ENCODE data around the gene WASF2. TPM values are rescaled to one million over a fixed set of nuclear protein-coding genes. Genes with fewer than 3 reads are reported as not detected.
"Not testable (repeated sequence)": the region's sequence is repeated elsewhere in the genome, so short reads cannot be mapped to it uniquely, and the experiment has no call there.

Gene WASF2
- total RNA-seq, 3 donors from 2014 or later = 41.6 to 93.5 (median 43.2) TPM

DNA sequence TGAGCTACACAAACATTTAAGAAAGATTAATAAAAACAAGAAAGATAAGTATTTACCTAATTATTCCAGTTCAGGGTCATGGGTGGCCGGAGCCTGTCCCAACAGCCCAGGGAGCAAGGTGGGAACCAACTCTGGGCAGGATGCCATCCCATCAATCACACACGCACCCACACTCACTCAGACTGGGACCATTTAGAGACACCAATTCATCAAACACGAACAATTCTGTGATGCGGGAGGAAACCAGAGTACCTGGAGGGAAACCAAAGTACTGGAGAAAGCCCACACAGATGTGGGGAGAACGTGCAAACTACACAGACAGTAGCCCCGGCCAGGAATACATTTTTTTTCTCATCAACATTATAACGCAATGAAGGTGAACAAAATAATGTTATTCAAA, 16.2 kb downstream of the WASF2 start:
- DNase-seq (ENCODE audit: low spot score in 2 of 2) = no peak
- Histone ChIP-seq H3K27ac (peak overlapping the region; percentile 14 to 57), H3K27me3 (no peaks in the 10 kb centered on the region), H3K9me3 (no peaks in the 10 kb centered on the region), H3K4me1 (peaks cover 0 to 5% of the 10 kb centered on the region in 2 donors), H3K4me3 (no peak overlapping the region), H3K36me3 (no peaks in the 10 kb centered on the region)
- TF ChIP-seq POLR2AphosphoS5 (IDR thresholded peaks at IDR 0.05) = no peak
- intact Hi-C loops (cut with DNase I; ENCODE audit: low total_unique reads) = no loop called here

GRCh38 chr1:27472098-27472497, 17.9 kb downstream of the WASF2 start:
- H3K4me1 ChIP-seq; DNase-seq (ENCODE audit: low spot score in 2 of 2); H3K27ac ChIP-seq; H3K9me3 ChIP-seq; H3K4me3 ChIP-seq; H3K27me3 ChIP-seq; H3K36me3 ChIP-seq; intact Hi-C loops (cut with DNase I; ENCODE audit: low total_unique reads): not testable (repeated sequence)

DNA sequence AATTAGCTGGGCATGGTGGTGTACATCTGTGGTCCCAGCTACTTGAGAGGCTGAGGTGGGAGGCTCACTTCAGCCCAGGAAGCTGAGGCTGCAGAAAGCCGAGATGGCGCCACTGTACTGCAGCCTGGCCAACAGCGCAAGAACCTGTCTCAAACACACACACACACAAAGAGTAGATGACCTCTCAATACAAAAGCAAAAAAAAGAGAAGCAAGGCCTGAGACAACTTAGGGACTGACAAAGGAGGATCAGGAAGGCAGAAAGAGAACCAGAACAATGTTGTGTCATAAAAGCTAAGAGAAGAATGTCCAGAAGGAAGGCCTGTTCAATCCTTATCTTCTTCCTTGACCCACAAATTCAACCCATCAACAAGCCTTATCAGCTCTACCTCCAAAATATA, 18.5 kb downstream of the WASF2 start:
- no peaks in the 10 kb centered on the region for H3K9me3 ChIP-seq
- H3K4me3 ChIP-seq = no peak overlapping the region
- DNase-seq (ENCODE audit: low spot score in 2 of 2) = no peak
- peaks cover 0 to 5% of the 10 kb centered on the region in 2 donors for H3K4me1 ChIP-seq
- no peaks in the 10 kb centered on the region for H3K36me3 ChIP-seq
- intact Hi-C loops (cut with DNase I; ENCODE audit: low total_unique reads) = no loop called here
- H3K27me3 ChIP-seq = no peaks in the 10 kb centered on the region
- no peak overlapping the region for H3K27ac ChIP-seq
- no peak for TF ChIP-seq CTCF (IDR thresholded peaks at IDR 0.05)
- no peak for TF ChIP-seq POLR2AphosphoS5 (IDR thresholded peaks at IDR 0.05)
- no peak for TF ChIP-seq POLR2A (IDR thresholded peaks at IDR 0.05)

GRCh38 chr1:27469334-27469733, 20.6 kb downstream of the WASF2 start:
- no peaks in the 10 kb centered on the region for H3K27me3 ChIP-seq
- no peak for DNase-seq (ENCODE audit: low spot score in 2 of 2)
- H3K4me1 ChIP-seq = no peaks in the 10 kb centered on the region
- H3K27ac ChIP-seq = peak overlapping the region; percentile 6 to 13
- H3K9me3 ChIP-seq = no peaks in the 10 kb centered on the region
- intact Hi-C loops (cut with DNase I; ENCODE audit: low total_unique reads) = no loop called here
- no peak overlapping the region for H3K4me3 ChIP-seq
- TF ChIP-seq POLR2A (IDR thresholded peaks at IDR 0.05) = no peak
- no peak for TF ChIP-seq CTCF (IDR thresholded peaks at IDR 0.05)
- no peak for TF ChIP-seq POLR2AphosphoS5 (IDR thresholded peaks at IDR 0.05)
- no peaks in the 10 kb centered on the region for H3K36me3 ChIP-seq

DNA sequence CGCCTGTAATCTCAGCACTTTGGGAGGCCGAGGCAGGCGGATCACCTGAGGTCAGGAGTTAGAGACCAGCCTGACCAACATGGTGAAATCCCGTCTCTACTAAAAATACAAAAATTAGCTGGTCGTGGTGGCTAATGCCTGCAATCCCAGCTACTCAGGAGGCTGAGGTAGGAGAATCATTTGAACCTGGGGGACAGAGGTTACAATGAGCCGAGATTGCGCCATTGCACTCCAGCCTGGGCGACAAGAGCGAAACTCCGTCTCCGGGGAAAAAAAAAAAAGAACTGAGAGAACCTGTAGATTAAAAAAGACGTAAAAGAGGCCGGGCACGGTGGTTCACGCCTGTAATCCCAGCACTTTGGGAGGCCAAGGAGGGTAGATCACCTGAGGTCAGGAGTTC, 21.6 kb downstream of the WASF2 start:
- intact Hi-C loops (cut with DNase I; ENCODE audit: low total_unique reads); DNase-seq (ENCODE audit: low spot score in 2 of 2); H3K4me1 ChIP-seq: not testable (repeated sequence)

DNA sequence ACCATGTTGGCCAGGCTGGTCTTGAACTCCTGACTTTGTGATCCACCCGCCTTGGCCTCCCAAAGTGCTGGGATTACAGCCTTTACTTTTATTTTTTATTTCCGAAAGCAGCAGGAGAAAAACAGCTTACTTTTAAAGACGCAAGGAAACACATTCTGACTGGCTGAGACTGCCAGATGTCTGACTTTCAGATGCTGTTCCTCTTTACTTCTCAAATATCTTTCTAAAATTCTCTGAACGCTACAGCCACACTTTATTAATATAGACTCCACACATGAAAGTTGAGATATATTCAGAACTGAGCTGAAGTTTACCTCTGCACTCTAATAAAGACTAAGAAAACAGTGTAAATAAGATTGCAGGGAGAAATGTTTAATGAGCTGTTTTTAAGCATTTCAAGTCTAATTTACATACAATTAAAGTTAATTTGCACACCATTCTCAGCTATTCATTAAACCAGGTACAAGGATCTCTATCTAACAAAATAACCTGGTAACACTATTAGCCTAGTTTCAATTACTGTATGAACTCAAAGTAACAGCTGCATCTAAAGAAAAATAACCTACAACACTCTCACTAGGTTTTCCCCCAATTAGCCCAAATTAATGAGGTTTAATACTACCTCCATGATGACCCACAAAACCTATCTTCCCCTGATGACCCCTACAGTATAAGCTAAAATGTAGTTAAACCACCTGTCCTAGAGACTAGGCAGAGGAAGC, 24.9 kb downstream of the WASF2 start:
- no peak for DNase-seq (ENCODE audit: low spot score in 2 of 2)
- Histone ChIP-seq H3K4me3 (no peak overlapping the region), H3K9me3 (no peaks in the 10 kb centered on the region), H3K4me1 (no peaks in the 10 kb centered on the region), H3K27me3 (no peaks in the 10 kb centered on the region), H3K36me3 (no peaks in the 10 kb centered on the region), H3K27ac (no peak overlapping the region)
- TF ChIP-seq CTCF (IDR thresholded peaks at IDR 0.05) = no peak
- no peak for TF ChIP-seq POLR2A (IDR thresholded peaks at IDR 0.05)
- TF ChIP-seq POLR2AphosphoS5 (IDR thresholded peaks at IDR 0.05) = no peak
- intact Hi-C loops (cut with DNase I; ENCODE audit: low total_unique reads) = no loop called here

More for the DNA sequence above, 21.6 kb downstream of the WASF2 start:
- peak overlapping the region in 1 of 2 donors; percentile 6 for H3K27ac ChIP-seq
- H3K36me3 ChIP-seq, H3K27me3 ChIP-seq, H3K9me3 ChIP-seq, H3K4me3 ChIP-seq: not testable (repeated sequence)

GRCh38 chr1:27463916-27464315, 26.1 kb downstream of the WASF2 start:
- DNase-seq (ENCODE audit: low spot score in 2 of 2); H3K9me3 ChIP-seq; intact Hi-C loops (cut with DNase I; ENCODE audit: low total_unique reads); H3K27me3 ChIP-seq; H3K4me3 ChIP-seq; H3K4me1 ChIP-seq; H3K36me3 ChIP-seq; H3K27ac ChIP-seq: not testable (repeated sequence)

GRCh38 chr1:27458521-27458920, 31.4 kb downstream of the WASF2 start:
- DNase-seq (ENCODE audit: low spot score in 2 of 2); intact Hi-C loops (cut with DNase I; ENCODE audit: low total_unique reads); H3K4me1 ChIP-seq; H3K27me3 ChIP-seq; H3K4me3 ChIP-seq; H3K27ac ChIP-seq; H3K9me3 ChIP-seq; H3K36me3 ChIP-seq: not testable (repeated sequence)

Data from breast epithelium (tissue), 4 donors.